GM18858 (cell line): ENCODE data around the gene MIEN1.
"Not testable (repeated sequence)": the region's sequence is repeated elsewhere in the genome, so short reads cannot be mapped to it uniquely, and the experiment has no call there.

Source experiments
- ATAC-seq: cut with Tn5 transposase; IDR thresholded peaks from one replicate; pipeline ENCODE4 v1.9.1; 2021; ENCODE audit not compliant: unreplicated experiment

MIEN1 gene

DNA sequence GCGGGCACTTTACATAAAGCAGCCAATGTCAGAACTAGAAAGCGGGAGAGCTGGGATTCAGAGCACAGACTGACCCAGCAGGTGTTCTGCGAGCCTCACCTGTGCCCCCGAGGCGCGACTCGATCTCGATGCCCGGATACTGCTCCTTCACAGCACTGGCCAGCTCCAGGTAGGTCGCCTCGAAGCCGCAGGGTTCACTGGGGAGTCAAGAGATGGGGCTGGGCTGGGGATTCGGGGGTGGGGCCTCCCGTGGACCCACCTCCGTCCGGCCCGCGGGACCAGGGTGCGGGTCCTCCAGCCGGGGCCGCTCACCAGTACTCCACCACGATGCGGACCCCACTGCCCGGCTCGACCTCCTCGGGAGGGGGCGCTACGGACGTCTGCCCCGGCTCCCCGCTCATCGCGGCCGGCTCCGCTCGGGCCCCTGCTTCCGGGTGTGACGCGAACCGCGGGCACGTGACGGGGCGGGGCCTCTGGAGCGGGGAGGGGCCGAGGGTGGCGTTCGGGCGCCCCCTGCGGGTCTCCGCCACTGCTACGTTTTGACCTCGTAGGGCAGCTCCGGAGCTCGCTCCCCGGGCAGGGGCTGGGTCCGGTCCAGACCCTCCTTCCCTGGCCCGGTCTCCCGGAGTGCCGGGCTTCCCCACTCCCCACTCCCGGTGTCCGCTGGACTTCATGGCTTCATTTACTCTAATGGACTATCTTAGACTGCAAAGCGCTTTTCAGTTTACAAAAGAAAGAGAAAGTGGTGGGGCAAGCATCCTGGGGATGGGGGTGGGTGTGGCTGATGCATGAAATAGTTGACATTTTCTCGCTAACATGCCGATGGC is at the start of gene MIEN1:
MIEN1 (minus strand) TSS at position 438 of the 827 bp plus-strand sequence; CDS start at position 401, 37 bp downstream.
- ATAC-seq, result peak; percentile 64

GRCh38 chr17:39777534-39778365 is 47.4 kb upstream of the MIEN1 start:
- ATAC-seq, result peak; percentile 50

DNA sequence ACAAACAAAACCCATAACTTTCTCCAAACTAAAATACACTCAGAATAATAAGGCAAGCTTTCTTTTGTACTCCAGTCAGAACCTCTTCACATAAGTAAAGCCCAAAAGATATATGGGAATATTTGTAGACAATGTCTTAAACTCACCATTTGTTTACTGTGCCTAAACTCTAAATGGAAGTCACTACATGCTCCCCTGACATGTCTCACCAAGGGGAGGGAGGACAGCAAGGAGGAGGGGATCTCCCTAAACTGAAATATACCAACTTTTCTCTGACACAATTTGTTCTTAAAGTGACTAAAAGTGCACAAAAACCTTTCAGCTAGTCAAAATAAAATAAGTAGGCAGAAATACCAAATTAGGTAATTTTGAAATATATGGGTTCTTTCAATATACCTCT is 45.9 kb upstream of the MIEN1 start:
- ATAC-seq, result no peak

DNA sequence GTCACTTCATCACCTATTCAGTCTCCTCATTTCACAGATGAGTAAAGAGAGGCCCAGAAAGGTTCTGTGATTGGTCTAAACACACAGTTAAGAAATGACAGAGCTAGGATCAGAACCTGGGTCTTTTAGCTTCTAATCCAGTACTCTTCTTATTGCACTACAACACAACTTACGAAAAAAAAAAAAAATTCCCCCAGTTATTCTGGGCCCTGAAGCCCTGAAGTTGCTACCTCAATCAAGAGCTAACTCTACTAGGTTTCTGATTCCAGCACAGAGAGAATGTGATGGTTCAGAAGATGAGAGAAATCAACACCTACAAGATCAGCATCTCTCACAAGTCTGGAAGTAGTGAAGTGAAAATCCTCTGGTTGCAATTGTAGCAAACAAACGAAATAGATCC is 44.7 kb upstream of the MIEN1 start:
- ATAC-seq, result no peak

DNA sequence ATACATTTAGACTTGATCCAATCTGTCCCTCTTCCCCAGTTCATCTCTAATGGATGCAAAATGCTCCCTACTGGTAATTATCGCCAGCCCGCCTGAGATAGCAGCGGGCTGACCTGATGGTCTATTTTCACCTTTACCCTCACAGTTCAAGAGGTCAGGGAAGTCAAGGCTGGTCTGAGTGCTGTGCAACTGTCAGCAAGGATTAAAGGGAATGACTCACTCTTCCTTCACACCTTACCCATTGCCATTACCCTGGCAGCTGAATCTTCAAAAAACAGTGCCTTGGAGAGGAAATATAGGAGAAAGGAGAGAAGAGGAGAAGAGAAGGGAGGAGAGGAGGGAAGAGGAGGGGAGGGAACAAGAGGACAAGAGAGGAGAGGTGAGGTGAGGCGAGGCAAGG is 43.7 kb upstream of the MIEN1 start:
- no peak for ATAC-seq

GRCh38 chr17:39772987-39773934 is 42.9 kb upstream of the MIEN1 start:
- ATAC-seq, result no peak

- no peak for ATAC-seq
Measured at GRCh38 chr17:39772415-39772814, 42.1 kb upstream of the MIEN1 start.

DNA sequence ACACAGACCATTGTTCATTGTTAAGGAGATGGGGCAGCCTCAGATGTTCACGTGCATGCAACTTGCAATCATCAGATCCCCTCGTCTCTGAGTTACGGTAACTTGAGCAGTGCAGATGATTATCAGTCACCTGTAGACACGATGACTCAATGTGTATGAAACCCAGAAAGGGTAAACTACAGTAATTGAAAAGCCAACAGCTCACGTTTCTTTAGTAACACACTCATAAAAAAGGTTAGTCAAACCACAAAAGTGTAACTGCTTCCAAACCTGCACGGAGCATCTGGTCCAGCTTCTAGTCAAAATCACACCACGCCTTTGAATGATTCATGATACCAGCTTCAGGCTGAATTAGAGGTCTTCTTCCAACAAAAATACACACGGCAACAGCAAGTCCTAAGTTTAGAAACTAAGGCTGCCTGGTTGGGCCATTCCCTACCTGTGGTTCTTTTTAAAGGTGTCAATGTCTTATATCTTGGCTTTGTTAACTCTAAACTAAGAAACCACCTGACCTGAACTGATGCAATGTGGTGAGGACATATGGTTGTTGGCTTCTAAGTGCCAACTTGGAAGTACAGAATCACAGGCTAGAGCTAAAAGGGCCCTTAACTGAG is 39.7 kb upstream of the MIEN1 start:
- ATAC-seq, result peak; percentile 45

DNA sequence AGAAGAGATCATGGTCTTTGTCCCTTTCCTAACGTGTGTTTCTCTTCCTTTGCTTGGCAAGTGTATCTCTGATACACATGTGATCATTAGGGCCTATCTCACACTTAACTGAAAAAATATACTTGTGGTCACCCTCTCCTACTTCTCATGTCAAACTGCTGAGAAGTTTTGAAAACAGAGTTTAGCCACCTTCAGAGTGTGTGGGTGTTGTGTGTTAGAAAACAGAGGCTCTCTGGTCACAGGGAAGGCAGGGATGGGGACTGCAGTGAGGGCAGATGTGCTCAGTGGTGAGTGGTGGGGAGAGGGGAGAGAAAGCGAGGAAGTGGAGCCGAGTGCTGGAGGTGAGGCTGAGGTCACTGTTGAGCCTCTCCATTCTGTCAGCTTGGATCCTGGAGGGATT is 36.8 kb upstream of the MIEN1 start:
- no peak for ATAC-seq

GRCh38 chr17:39765766-39766165 is 35.4 kb upstream of the MIEN1 start:
- ATAC-seq, result no peak

DNA sequence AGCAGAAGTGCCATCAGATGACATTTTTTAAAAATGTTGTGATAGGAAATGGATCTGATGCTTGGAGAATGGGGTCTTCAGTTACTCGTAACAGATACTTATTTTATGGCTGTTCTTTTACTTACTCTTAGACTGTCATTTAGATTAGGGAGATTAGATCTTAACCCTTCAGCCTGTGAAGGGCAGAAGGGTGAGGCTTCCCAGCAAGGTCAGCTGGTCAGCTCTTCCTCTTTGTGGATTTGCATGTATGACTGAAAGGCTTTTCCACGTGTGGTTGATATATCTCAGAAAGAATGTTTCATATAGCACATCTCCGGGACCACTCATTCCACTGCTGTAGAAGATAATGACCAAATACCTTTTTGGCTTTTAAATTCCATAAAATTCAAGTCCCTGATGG is 34.8 kb upstream of the MIEN1 start:
- no peak for ATAC-seq

- not testable (repeated sequence) for ATAC-seq
Measured at GRCh38 chr17:39764171-39764570, 33.8 kb upstream of the MIEN1 start.

- no peak for ATAC-seq
Measured at GRCh38 chr17:39763051-39763820, 32.9 kb upstream of the MIEN1 start.

DNA sequence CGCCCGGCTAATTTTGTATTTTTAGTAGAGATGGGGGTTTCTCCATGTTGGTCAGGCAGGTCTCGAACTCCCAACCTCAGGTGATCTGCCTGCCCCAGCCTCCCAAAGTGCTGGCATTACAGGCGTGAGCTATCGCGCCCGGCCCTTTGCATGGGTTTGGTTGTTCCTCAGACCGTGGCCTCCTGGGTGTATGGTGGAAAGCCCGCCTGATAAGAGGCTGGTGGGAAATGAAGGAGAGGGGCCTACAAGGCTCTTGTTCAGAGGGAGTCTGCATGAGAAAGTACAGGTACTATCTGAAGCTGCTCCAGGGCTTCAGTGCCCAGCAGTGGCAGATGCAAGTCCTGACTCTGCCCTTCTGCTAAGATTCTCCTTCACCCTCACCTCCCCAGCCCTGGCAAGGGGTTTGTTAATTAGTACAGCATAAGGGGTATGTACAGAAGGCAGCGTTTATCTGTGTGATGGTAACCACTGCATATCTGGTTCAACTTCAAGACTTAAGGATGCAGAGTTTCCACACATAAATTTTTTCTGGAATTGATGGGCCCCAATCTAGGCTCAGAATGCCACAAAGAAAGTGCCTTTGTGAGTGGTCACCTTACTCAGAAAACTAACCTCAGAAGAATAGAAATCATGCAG is 31.6 kb upstream of the MIEN1 start:
- no peak for ATAC-seq

GRCh38 chr17:39759204-39759603 is 28.9 kb upstream of the MIEN1 start:
- no peak for ATAC-seq

DNA sequence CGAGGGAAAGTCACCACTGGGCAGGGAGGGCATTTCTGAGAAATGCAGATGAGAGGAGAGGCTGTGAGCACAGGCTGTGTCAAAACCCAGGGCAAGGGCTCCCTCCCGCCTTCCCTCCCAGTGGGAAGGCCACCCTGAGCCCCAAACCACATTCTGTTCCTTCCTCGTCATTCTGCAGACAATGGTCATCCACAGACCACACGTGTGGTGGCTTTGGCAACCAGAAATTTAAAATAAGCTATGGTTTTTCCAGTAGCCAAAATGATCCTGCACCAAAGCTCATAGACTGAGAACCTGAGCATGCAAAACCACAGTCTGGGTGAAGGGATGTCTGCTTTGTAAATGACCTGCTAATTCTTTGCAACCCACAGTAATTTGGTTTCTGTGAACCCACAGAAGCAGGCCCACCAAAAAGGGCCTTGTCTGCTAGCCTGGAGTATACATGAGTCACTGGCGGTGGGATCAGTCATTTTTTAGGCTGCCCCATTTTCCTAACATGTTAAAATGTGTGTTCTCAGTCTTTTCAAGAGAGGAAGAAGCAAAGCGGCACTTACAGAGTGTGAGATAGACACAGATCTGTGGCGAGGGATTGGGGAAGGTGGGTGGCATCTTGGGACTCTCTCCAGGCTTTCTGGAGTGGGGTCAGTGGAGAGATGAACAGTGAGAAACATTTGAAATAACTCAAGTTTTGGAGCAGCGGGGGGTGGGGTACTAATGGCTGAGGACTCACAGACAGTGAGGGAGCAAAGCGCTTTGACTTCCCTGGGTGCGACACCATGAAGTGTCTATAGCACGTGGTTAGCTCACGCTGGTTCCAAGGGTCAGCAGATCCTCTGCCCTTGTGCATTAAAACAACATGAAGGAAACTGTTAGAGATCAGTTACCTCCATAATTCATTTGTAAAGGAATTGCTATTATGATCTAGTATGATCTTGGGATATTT is 27.9 kb upstream of the MIEN1 start:
- ATAC-seq, result no peak

- ATAC-seq, result no peak
Measured at GRCh38 chr17:39757176-39757662, 26.9 kb upstream of the MIEN1 start.
